Right lung (tissue), 5 donors: ENCODE results near the gene OLFML2A. TPM values are rescaled to one million over a fixed set of nuclear protein-coding genes. Genes with fewer than 3 reads are reported as not detected.

ENCODE experiments used
- polyA plus RNA-seq, 5 donors: library from polyadenylated mRNA; unstranded; fragments of 120-200 nt; gene quantifications; one replicate each; pipeline versions ENCODE4 v1.2.1 to v1.2.3, GENCODE V29; 2013; ENCODE audit warnings: inconsistent platforms in 1 of 5, low replicate concordance in 1 of 5; ENCODE audit not compliant: insufficient read length in 5 of 5, insufficient read depth in 1 of 5

The OLFML2A gene
- polyA plus RNA-seq, 5 donors = 27.9 to 72.1 (median 41.4) TPM

Other genes with a start within 250 kb of the OLFML2A start
- 1 to 10 TPM; 1.3 to 2.5 (median 1.5) TPM for gene NR6A1, start 5.8 kb upstream of the OLFML2A start, polyA plus RNA-seq
- gene WDR38, start 76.3 kb downstream of the OLFML2A start, polyA plus RNA-seq = 1 to 10 TPM in 4 of 5 donors, under 1 TPM in 1; 0.85 to 9.1 (median 4.5) TPM
- 1,000 to 10,000 TPM in 3 of 5 donors, 100 to 1,000 TPM in 2; 898 to 1,630 (median 1,039) TPM for gene RPL35, start 84.8 kb downstream of the OLFML2A start, polyA plus RNA-seq
- gene ARPC5L, start 85.0 kb downstream of the OLFML2A start, polyA plus RNA-seq = 10 to 100 TPM; 32.3 to 40.6 (median 35.3) TPM
- gene GOLGA1, start 163.9 kb downstream of the OLFML2A start, polyA plus RNA-seq = 10 to 100 TPM; 14.1 to 18.9 (median 16.0) TPM